K562 (cell line): Measurements from ENCODE around the gene EXOC2. TPM values are rescaled to one million over a fixed set of nuclear protein-coding genes. Genes with fewer than 3 reads are reported as not detected.

ENCODE experiments used
- ATAC-seq: fragments of 200-7000 bp; cut with Tn5 transposase; 3 replicates; pipeline ENCODE4 v1.9.1; 2020; ENCODE audit warnings: moderate library complexity
- BruUV-seq: library from RNA; stranded (reverse); fragments of 400-500 nt; replicated peaks from 2 replicates; lab custom pipeline; 2021; lab: Mats Ljungman, UMichigan
- CTCF ChIA-PET: fragments of 300-600 bp; formaldehyde crosslinking; extraction: SDS; loops from one replicate; lab custom pipeline; 2021; ENCODE audit warnings: low intra/inter-chr PET ratio; lab: Yijun Ruan, JAX
- POLR2A ChIA-PET: fragments of 300-600, 350-650 bp; sonication (Branson Sonifier 250); formaldehyde crosslinking; extraction: SDS; loops from one replicate; lab custom pipeline; 2021; ENCODE audit warnings: antibody characterized with exemption, inconsistent platforms; lab: Yijun Ruan, JAX
- DNase-seq, 4 experiments: peaks; one replicate each; pipeline versions ENCODE4 v3.0.0 to v3.0.0-alpha.2; 2011 to 2018; ENCODE audit warnings: low spot score in 3 of 4, mixed read lengths in 3 of 4; ENCODE audit errors: extremely low read depth in 1 of 4
- FAIRE-seq: peaks from 2 replicates; lab custom pipeline; 2011; peaks lifted over from hg19 to GRCh38; lab: Jason Lieb, UNC
- H2AFZ ChIP-seq: 2 replicates; pipeline ENCODE4 v1.6.0; 2011; ENCODE audit warnings: low read depth, low read length, control low read depth, inconsistent platforms
- H3K27ac ChIP-seq: fragments of 200-600 bp; 3 replicates; pipeline ENCODE4 v1.8.0; 2011; ENCODE audit warnings: low read depth, mild to moderate bottlenecking, control low read depth, inconsistent platforms, low read length, moderate library complexity, mixed read lengths; ENCODE audit errors: extremely low read depth
- H3K27me3 ChIP-seq, 2 experiments: fragments of 300-600 bp in 1 of 2; 2 replicates in 1 of 2; 3 replicates in 1 of 2; pipeline versions ENCODE4 v1.6.0 to v1.8.0; 2011; ENCODE audit warnings: inconsistent platforms in 2 of 2, low read length in 2 of 2, mild to moderate bottlenecking in 1 of 2, mixed read lengths in 1 of 2, moderate library complexity in 1 of 2; ENCODE audit not compliant: control insufficient read depth in 2 of 2, insufficient read depth in 2 of 2
- H3K36me3 ChIP-seq: fragments of 300-600 bp; 3 replicates; pipeline ENCODE4 v1.8.0; 2011; ENCODE audit warnings: mild to moderate bottlenecking, low read length, inconsistent platforms; ENCODE audit not compliant: control insufficient read depth, insufficient read depth
- H3K4me1 ChIP-seq, 2 experiments: fragments of 200-600 bp in 1 of 2; replicated peaks in 1 of 2; 2 replicates in 1 of 2; 3 replicates in 1 of 2; pipeline versions ENCODE4 v1.5.1 to v1.8.0; 2011; ENCODE audit warnings: inconsistent platforms in 2 of 2, low read length in 2 of 2, mild to moderate bottlenecking in 1 of 2, mixed read lengths in 1 of 2, moderate library complexity in 1 of 2; ENCODE audit not compliant: control insufficient read depth in 2 of 2, insufficient read depth in 2 of 2
- H3K4me2 ChIP-seq: 2 replicates; pipeline ENCODE4 v1.6.1; 2011; ENCODE audit warnings: low read length, control low read depth, inconsistent platforms, mixed read lengths; ENCODE audit not compliant: insufficient read depth
- H3K4me3 ChIP-seq: fragments of 200-600 bp; sonication (generic), shearing (Covaris generic); 2 replicates; pipeline ENCODE4 v1.5.1; 2016; ENCODE audit warnings: control low read depth, inconsistent platforms
- H3K79me2 ChIP-seq: fragments of 200-600 bp; 3 replicates; pipeline ENCODE4 v1.8.0; 2011; ENCODE audit warnings: low read length, inconsistent platforms; ENCODE audit not compliant: control insufficient read depth, insufficient read depth
- H3K9ac ChIP-seq, 2 experiments: 2 replicates each; pipeline versions ENCODE4 v1.6.0 to v1.6.1; 2011; ENCODE audit warnings: low read depth in 2 of 2, low read length in 2 of 2, control low read depth in 1 of 2, inconsistent platforms in 1 of 2, mild to moderate bottlenecking in 1 of 2, mixed read lengths in 1 of 2; ENCODE audit not compliant: insufficient read depth in 1 of 2
- H3K9me1 ChIP-seq: one replicate; pipeline ENCODE4 v1.6.0; 2011; ENCODE audit warnings: inconsistent platforms, mild to moderate bottlenecking, low read length, moderate library complexity; ENCODE audit not compliant: control insufficient read depth, insufficient read depth
- H3K9me3 ChIP-seq: replicated peaks from 2 replicates; pipeline ENCODE4 v1.5.1; 2011; ENCODE audit warnings: low read depth, low read length, inconsistent platforms; ENCODE audit not compliant: control insufficient read depth, insufficient read depth
- H4K20me1 ChIP-seq: replicated peaks from 2 replicates; pipeline ENCODE4 v1.6.1; 2011; ENCODE audit warnings: low read length, inconsistent platforms, mixed read lengths; ENCODE audit not compliant: control insufficient read depth, insufficient read depth
- CCNT2 ChIP-seq: IDR thresholded peaks from 2 replicates; pipeline ENCODE4 v1.6.1; 2011; ENCODE audit warnings: borderline replicate concordance, low read depth, mild to moderate bottlenecking, moderate library complexity, mixed read lengths, low read length; ENCODE audit not compliant: insufficient read length; ENCODE audit errors: extremely low read depth
- CTCF ChIP-seq, 3 experiments: IDR thresholded peaks in 2 of 3; conservative IDR thresholded peaks in 1 of 3; 2 replicates each; pipeline ENCODE4 v1.5.1; 2011 to 2012; ENCODE audit warnings: low read length in 3 of 3, mild to moderate bottlenecking in 3 of 3, control low read depth in 2 of 3, improper control_type of control experiment in 1 of 3, inconsistent platforms in 1 of 3, low read depth in 1 of 3, mixed read lengths in 1 of 3, moderate library complexity in 1 of 3; ENCODE audit not compliant: insufficient read depth in 2 of 3
- EGR1 ChIP-seq: fragments of 450-650 bp; conservative IDR thresholded peaks from 2 replicates; pipeline ENCODE4 v1.6.1; 2017; ENCODE audit warnings: mild to moderate bottlenecking
- ELF2 ChIP-seq: fragments of 250-450 bp; sonication (Bioruptor Pico); IDR thresholded peaks from 2 replicates; pipeline ENCODE4 v1.5.0; 2021; ENCODE audit warnings: mild to moderate bottlenecking
- GABPA ChIP-seq: fragments of 200-800 bp; sonication (Bioruptor generic); conservative IDR thresholded peaks from 2 replicates; pipeline ENCODE4 v1.6.1; 2016; ENCODE audit warnings: low read depth, missing genetic modification characterization, missing compliant biosample characterization
- HMGN3 ChIP-seq: IDR thresholded peaks from 2 replicates; pipeline ENCODE4 v1.6.1; 2011; ENCODE audit warnings: borderline replicate concordance, low read depth, mild to moderate bottlenecking, mixed read lengths, low read length; ENCODE audit not compliant: insufficient read length; ENCODE audit errors: extremely low read depth
- MLLT1 ChIP-seq, 2 experiments: fragments of 450-650 bp; IDR thresholded peaks; 2 replicates each; pipeline ENCODE4 v1.6.1; 2016
- SAP30 ChIP-seq: fragments of 200-600 bp; sonication (generic); IDR thresholded peaks from 2 replicates; pipeline ENCODE4 v1.6.1; 2012; ENCODE audit warnings: borderline replicate concordance, low read depth, mild to moderate bottlenecking, moderate library complexity, low read length, control low read depth, inconsistent platforms; ENCODE audit not compliant: insufficient read depth, poor library complexity, severe bottlenecking
- TGIF2 ChIP-seq: sonication (generic); formaldehyde crosslinking; IDR thresholded peaks from 2 replicates; pipeline ENCODE4 v1.8.1; 2022; ENCODE audit warnings: mild to moderate bottlenecking, missing genetic modification reagents, moderate library complexity
- ZNF449 ChIP-seq: fragments of 250-450 bp; sonication (Bioruptor Pico); IDR thresholded peaks from 2 replicates; pipeline ENCODE4 v1.8.0; 2022; ENCODE audit warnings: moderate library complexity, mild to moderate bottlenecking, inconsistent platforms
- ZNF766 ChIP-seq: fragments of 200-800 bp; sonication (Bioruptor generic); conservative IDR thresholded peaks from 2 replicates; pipeline ENCODE4 v1.6.1; 2016; ENCODE audit warnings: missing genetic modification characterization, missing compliant biosample characterization
- WGBS: fragments of 100-300 bp; shearing (Covaris generic); methylation state at CpG from one replicate; pipeline ENCODE4 v1.1.6; 2016; ENCODE audit warnings: low coverage, mixed read lengths; ENCODE audit not compliant: insufficient coverage; ENCODE audit errors: missing lambda C conversion rate; 5-methylcytosine and 5-hydroxymethylcytosine counted together
- in situ Hi-C: fragments of 300-500 bp; cut with MboI; formaldehyde crosslinking; loops from 4 replicates; pipeline ENCODE4 v1.15.0; 2018; ENCODE audit warnings: inconsistent platforms, mixed read lengths
- intact Hi-C: fragments of 100-400 bp; cut with micrococcal nuclease; formaldehyde crosslinking; loops from 2 replicates; pipeline ENCODE4 v1.14.2; 2022
- polyA plus RNA-seq, 8 experiments: library from polyadenylated mRNA; depleted of rRNA in 4 of 8; stranded (reverse) in 5 of 8; unstranded in 3 of 8; fragments of >200 nt; fragmentation: Nextera tagmentation in 2 of 8; fragmentation: Illumina TruSeq in 1 of 8; extraction: Ambion mirVana in 2 of 8; extraction: Trizol in 1 of 8; gene quantifications; 2 replicates each; pipeline versions ENCODE4 v1.2.1 to v1.2.3, GENCODE V29; 2011 to 2014; ENCODE audit warnings: inconsistent platforms in 1 of 8, missing spikeins in 1 of 8
- total RNA-seq, 7 experiments: library from RNA; depleted of rRNA in 6 of 7; stranded (reverse); fragments of >200 nt in 6 of 7; fragmentation: Illumina TruSeq in 2 of 7; extraction: Trizol in 2 of 7; gene quantifications; 2 replicates each; pipeline versions ENCODE4 v1.2.1 to v1.2.3, GENCODE V29; 2011 to 2021; ENCODE audit warnings: low replicate concordance in 1 of 7

EXOC2 gene
- total and polyA plus RNA-seq, 9 of the 15 experiments (the other 6 are each of a cell fraction or from before 2014, with no cell fraction given) = 12.2 to 30.2 (median 24.2) TPM

- no peak for TF ChIP-seq CTCF (IDR thresholded peaks at IDR 0.05 in 2 of 3, conservative IDR thresholded peaks at IDR 0.05 in 1 of 3; ENCODE audit: insufficient read depth in 2 of 3, low read depth in 1 of 3, low read length in 3 of 3)
Observed at GRCh38 chr6:741410-742339, 48.7 kb upstream of the EXOC2 start (continued).

GRCh38 chr6:736657-737446 lies 43.9 kb upstream of the EXOC2 start:
- in situ Hi-C loops = no loop called here
- ATAC-seq = peak; percentile 69
- H3K4me3 ChIP-seq = no peak overlapping the region
- FAIRE-seq = no peak
- H3K9me1 ChIP-seq = no peaks in the 10 kb centered on the region
- WGBS = 6% methylated on average over 19 of the region's 20 CpGs
- ChIA-PET CTCF (no interaction called here), POLR2A (interaction anchor here (0.8 to 2.0 kb wide), 2 partner anchors 8 to 10 kb away, joined by 3 to 4 read pairs; no protein-coding TSS in a partner anchor)
- intact Hi-C loops = no loop called here
- no peaks in the 10 kb centered on the region for H3K36me3 ChIP-seq
- H3K4me2 ChIP-seq = no peak overlapping the region; the same call in 1 of the 2 replicates
- H3K27ac ChIP-seq = no peak overlapping the region
- H4K20me1 ChIP-seq = no peaks in the 10 kb centered on the region
- no peaks in the 10 kb centered on the region for H3K79me2 ChIP-seq
- DNase-seq = no peak
- H2AFZ ChIP-seq = peak overlapping the region; percentile 36; the same call in 1 of the 2 replicates
- no peak overlapping the region for H3K9ac ChIP-seq
- H3K27me3 ChIP-seq = peaks cover 7 to 20% of the 10 kb centered on the region in 2 experiments; a peak in 4 of 5 replicates
- peaks cover 0 to 6% of the 10 kb centered on the region in 2 experiments; a peak in 1 of 5 replicates for H3K4me1 ChIP-seq
- no TSS peak for BruUV-seq
- H3K9me3 ChIP-seq = no peaks in the 10 kb centered on the region
- TF ChIP-seq ZNF449 (CRISPR knock-in tag) (no peak), CCNT2 (no peak), EGR1 (peak; percentile 32), ZNF766 (CRISPR knock-in tag) (peak; percentile 63; the same call in 1 of the 2 replicates), HMGN3 (no peak), TGIF2 (no peak), MLLT1 (IDR thresholded peaks at IDR 0.05) (no peak), SAP30 (no peak), ELF2 (CRISPR knock-in tag) (no peak), GABPA (tag) (peak; percentile 40)
